Hematopoietic multipotent progenitor cell treated with erythropoietin and hydrocortisone succinate and interleukin-3 and kit ligand, for 6 days (in vitro differentiated cells): ENCODE results near the gene GJA9.

Experiments
- DNase-seq: peaks from one replicate; pipeline ENCODE4 v3.0.0-alpha.2; 2015

The GJA9 gene

DNA sequence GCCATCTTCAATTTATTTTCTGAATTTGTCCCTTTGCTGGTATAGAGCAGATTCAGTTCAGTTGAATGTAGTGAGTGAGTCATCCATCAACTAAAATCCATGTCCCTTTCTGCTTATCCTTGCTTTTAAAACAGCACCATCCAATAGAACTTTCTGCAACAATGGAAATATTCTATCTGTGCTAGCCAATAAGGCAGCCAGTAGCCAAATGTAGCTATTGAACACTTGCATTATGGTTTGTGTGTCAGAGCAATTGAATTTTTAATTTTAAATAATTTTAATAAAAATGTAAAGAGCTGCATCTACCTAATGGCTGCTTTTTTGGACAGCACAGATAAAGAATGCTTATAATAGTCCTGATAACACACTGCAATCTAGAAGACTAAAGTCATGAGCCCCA lies at the start of gene GJA9:
GJA9 (minus strand) TSS at position 101 of the 400 bp plus-strand sequence. CDS start 5,489 bp downstream, outside the sequence.
- no peak for DNase-seq

DNA sequence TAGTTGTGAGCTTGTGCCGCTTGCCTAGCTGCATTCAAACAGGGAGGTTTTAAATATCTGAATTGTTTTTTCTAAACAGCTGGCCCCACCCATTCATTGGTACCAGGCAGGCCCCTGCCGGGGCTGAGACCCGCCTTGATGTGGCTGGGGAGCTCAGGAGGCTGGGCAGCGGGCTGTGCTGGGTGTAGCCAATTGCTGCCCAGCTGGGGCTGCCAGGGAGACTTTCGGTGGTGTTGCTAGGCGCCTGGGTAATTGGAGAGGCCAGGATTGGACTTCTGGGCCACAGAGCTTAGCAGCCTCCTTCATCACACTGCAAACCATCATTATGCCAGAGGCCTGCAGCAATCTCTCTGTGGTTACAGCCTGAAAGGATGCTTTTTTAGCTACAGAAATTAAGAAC lies 48.1 kb upstream of the GJA9 start:
- DNase-seq = no peak

DNA sequence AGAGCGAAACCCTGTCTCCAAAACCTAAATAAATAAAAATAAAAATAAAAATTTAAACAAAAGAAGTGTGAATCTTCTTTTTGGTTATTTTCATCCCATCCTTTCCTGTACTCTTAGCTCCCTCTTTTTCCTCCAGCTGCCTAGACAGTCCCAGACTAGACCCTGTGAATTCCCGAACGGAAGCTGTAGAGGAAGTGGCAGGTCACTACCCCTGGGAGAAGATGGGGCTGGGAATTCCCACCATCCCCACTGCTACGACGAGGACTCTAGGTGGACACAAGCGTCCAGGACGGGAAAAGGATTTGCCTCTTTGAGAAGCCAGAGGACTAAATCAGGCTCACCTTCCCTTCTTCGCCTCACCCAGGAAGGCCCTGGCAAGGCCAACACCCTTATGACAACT lies 47.7 kb upstream of the GJA9 start:
- DNase-seq = no peak

DNA sequence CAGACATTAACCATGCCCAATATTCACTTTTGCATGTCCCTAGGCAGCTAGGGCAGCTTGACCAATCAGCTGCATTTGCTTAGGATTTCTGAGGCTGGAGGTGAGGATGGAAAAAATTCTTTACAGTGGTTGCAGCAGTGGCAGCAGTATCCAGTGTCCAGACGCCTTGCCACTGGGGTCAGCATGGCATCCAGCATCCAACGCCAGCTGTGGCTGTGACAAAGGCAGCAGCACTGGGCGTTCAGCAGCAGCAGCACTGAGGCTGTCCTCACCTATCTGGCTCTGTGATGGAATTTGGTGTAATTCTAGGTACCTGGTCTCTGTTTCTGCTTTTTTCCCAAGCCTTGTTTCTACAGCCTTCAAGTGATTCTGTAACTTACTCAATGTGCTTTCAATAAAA lies 44.7 kb upstream of the GJA9 start:
- no peak for DNase-seq

DNA sequence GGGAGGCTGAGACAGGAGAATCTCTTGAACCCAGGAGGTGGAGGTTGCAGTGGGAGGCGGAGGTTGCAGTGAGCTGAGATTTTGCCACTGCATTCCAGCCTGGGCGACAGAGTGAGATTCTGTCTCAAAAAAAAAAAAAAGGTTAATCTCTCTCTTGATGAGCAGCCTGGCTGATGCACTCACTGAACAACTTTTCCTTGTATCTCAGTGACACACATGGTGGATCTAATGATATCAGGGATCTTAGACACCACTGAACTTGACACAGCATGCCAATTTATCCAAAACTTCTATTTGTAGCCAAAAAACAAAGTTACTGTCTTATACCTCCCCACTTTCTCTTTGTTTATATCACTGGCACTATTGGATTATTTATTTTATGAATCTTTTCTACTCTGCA lies 44.0 kb upstream of the GJA9 start:
- peak; percentile 38 for DNase-seq

DNA sequence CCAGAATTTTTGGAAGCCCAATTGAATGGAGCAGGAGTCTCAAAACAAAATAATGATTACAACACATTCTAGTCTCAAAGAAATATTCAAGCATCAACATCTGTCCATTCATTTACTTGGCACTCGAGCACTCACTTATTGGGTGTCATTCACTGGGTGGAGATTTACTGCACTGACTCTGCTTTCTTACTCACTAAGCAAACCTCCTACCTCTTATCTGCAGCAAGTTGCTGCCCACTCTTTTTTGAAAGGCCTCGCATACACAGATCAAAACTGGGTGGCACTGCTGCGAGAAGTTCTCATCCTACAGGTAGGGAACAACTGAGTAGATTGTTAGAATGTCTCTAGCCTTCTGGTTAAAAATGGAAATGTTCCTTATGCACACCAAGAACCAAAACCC lies 42.2 kb upstream of the GJA9 start:
- DNase-seq = peak; percentile 28

DNA sequence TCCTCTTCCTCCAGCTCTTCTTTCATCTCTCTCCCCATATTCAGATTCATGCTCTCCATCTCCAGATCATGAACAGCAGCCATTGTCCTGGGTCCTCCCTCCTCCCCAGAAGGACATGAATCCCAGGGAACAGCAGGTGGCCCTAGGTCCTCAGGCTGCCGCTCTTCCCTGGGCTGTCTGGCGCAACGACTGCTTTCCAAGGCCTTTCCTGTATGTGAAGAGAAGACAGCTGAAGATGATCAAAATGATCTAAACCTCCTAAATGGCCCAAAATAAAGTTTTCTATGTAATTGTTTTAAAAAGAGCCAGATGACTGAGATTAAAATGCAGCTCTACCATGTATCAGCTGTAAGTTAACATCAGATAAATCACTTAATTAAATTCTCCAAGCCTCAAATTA lies 37.7 kb upstream of the GJA9 start:
- no peak for DNase-seq

DNA sequence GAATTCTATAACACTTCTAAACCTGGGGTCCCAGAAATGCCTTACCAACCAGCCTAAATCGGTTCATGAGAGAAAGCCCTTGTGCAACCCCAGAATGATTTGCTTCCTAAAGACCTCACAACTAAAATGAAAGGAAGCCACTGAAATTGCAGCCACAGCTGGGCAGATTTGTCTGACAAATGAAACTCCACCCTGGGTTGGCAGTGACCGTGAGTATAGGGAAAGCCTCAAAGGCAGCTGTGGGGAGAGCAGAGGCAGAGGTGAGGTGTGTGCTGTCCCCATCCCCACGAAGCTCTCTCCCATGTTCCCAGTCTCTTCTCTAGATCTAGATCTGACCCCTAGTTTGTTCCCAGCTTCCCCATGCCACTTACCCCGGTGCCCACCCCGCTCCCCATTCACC lies 37.2 kb upstream of the GJA9 start:
- no peak for DNase-seq

DNA sequence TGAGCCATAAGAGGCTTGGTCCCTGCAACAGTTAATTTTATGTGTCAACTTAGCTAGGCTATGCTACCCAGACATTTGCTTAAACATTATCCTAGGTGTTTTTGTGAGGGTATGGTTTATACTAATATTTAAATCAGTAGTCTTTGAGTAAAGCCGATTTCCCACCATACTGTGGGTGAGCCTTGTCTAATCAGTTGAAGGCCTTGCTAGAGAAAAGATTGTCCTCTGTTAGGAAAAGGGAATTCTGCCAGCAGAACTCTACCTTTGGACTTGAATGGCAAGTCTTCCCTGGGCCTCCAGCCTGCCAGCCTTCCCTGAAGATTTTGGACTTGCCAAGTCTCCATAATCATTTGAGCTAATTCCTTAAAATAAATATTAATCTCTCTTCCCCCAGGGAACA lies 36.4 kb upstream of the GJA9 start:
- no peak for DNase-seq

DNA sequence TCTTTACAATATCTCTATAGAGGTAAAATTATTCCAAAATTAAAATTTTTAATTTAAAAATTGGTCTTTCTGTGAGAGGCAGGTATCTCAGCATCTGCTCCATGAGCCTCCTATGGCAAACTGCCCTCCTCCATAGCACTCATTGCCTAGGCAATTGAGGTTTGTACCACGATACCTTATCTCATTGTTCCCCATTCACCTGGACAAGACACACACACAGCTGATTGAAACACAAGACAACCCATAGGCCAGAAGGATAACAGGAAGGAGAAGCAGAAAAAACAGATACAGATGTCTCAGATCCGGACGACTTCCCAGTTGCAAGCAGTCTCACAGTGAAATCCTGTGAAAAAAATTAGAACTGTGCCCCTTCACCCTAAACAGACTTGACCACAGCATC lies 36.0 kb upstream of the GJA9 start:
- DNase-seq = peak; percentile 21

DNA sequence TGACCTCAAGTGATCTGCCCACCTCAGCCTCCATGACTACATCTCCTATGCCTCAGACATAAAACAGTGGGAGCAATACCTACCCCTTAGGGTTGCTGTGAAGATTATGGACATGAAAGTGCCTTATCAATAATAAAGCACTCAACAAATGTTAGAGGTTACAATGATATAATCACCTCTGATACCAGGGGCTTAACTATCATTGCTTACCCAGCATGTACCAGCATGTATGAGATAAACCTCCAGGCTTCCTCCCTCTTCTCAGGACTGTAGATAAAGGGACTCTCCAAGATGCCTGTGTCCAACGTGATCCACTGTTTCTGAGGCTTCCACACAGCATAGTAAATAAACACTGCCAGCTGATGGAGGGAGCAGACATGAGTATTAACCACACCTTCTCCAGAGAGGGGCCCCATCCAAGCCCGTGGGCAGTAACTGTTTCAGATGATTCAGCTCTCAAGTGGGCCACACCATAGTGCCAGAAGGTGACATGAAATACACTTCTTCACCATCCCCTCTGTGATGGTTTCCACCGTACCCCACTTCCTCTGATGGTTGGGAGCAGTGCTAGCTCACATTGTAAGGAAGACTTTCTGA lies 34.1 kb upstream of the GJA9 start:
- peak; percentile 95 for DNase-seq

DNA sequence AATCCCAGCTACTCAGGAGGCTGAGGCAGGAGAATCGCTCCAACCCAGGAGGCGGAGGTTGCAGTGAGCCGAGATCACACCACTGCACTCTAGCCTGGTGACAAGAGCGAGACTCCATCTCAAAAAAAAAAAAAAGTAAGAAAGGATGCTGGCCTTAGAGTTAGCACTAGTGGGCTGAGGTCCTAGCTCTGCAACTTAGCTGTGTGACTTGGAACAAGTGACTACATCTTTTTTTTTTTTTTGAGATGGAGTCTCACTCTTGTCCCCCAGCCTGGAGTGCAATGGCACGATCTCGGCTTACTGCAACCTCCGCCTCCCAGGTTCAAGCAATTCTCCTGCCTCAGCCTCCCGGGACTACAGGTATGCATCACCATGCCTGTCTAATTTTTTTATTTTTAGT lies 33.5 kb upstream of the GJA9 start:
- peak; percentile 47 for DNase-seq

DNA sequence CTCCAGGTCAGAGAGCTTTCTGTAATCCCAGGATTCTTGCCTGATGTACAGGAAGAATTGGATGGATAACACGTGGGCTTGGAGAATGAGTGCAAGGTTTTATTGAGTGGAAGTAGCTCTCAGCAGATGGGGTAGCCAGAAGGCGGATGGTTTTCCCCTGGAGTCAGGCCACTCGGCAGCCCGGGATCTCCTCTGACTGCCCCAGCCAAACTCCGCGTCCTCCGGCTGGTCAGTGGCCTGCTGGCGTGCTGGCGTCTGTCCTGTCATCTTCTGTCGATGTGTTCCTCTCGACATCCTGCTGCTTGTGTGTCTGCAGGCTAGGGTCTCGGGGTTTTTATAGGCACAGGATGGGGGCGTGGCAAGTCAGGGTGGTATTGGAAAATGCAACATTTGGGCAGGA lies 27.4 kb upstream of the GJA9 start:
- DNase-seq = no peak

DNA sequence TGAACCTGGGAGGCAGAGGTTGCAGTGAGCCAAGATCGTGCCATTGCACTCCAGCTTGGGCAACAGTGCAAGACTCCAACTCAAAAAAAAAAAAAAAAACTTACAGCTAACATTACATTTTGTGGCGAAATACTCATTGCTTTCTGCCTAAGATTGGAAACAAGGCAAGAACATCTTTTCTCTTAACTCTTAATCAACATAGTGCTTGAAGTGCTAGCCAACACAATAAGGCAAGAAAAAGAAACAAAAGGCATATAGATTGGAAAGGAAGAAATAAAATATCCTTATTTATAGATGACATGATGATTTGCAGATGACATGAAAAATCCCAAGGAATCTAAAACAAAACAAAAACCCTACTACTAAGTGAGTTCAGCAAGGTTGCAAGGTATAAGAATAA lies 24.6 kb upstream of the GJA9 start:
- no peak for DNase-seq

DNA sequence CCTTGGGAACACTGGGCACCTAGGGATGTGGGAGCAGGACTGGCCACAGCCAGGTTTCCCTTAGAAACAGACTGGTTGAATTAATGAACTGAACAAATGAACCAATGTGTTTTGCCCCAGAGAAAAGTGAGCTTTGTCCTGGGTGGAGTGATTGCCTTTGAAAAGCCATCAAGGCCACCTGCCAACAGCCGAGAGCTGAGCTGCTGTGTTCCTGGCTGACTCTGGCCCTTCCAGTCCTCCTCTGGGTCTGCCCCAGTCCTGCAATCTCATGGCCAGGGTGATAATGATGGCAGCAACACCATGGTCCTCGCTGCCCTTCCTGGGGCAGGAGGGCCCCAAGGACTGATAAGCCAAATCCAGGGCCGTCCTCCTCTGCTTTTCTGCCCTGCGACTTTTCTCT lies 18.2 kb upstream of the GJA9 start:
- DNase-seq = no peak

DNA sequence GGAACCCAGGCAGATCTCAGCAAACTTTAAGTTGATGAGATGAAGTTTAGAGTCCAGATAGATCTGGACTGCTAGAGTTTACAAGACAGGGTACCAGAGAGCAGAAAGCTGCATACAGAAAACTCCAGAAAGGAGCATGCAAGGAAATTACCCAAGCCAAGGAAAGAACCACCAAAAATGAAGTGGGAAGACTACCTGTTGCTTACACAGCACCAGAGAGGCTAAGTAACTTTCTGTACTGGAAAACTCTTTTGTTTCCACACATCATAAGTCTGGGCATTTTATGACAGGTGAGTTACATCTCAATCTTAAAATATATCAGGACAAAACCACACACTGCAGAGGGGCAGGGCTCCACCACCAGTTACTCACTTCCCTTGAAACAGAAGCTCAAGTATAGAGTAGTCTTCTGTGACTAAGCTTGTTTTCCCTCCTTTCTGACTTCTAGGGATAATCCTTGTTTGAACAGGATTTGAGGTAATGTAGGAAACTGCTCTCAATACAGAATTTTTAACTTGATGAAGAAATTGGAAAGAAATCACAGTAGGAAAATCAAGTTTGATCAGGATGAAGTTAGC lies 17.4 kb upstream of the GJA9 start:
- no peak for DNase-seq

DNA sequence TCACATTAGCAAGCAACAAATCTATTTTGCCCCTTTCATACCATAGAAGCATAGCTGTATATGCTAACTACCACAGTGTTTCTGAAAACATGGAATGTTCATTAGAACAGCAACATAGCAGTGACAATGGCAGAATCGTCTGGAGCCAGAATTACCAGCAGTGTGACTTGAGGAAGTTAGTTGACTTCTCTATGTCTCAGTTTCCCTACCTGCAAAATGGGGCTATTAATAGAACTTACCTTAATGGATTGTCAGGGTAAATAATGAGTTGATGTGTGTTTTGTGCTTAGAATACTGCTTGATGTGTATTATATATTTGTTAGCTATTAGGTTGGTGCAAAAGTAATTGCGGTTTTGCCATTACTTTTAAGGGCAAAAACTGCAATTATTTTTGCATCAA lies 14.8 kb upstream of the GJA9 start:
- DNase-seq = no peak

DNA sequence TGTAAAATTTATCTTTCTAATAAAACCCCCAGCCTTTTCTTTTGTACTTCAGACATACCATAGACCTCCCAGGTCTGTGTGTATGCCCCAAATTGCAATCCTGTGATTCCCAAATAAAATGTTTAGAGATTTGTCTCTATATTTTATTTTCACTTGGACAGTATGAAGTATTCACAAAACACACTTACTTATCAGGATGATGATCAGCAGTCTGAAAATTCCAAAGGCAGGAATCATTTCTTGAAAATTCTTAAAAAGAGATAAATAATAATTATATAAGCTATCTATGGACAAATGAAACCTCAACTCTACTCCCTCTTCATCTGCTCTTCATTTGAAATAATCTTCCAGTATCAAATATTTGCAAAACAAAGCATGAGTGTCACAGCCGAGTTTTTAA lies 11.6 kb upstream of the GJA9 start:
- DNase-seq = no peak

DNA sequence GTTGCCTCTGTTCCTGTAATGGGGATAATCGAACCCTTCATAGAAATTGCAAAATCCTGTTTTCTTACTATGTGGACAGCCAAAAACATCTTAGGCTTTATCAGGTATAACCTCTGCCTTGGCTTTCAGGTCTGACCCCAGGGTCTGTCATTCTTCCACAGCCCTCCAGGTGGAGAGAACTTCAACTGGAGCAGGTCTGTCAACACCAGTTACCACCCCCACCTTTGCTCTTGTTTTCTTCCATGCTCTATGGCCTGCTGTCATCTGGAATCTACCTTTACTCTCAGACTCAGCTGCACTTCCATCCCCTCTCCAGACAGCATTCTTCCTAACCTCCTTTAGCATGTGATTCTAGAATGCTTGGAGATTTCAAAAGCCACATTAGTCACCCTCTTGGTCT lies 10.4 kb upstream of the GJA9 start:
- peak; percentile 32 for DNase-seq

DNA sequence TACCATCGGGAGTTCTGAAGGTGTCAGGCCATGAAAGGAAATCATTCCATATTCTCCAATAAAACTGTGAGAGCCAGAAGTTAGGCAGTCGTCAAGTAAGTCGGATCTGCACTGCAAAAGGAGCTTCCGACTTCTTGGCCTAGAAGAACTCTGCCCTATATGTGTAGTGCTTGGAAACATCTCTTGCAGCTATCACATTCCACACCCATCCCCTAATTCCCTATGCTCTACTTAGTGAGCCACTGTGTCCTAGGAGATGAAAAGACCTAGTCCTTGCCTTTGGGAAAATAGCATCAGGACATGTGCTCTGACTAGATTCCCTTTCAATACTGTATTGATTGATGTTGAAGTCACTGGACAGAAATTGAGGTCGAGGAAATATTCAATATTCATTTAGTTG lies 8.2 kb upstream of the GJA9 start:
- no peak for DNase-seq

DNA sequence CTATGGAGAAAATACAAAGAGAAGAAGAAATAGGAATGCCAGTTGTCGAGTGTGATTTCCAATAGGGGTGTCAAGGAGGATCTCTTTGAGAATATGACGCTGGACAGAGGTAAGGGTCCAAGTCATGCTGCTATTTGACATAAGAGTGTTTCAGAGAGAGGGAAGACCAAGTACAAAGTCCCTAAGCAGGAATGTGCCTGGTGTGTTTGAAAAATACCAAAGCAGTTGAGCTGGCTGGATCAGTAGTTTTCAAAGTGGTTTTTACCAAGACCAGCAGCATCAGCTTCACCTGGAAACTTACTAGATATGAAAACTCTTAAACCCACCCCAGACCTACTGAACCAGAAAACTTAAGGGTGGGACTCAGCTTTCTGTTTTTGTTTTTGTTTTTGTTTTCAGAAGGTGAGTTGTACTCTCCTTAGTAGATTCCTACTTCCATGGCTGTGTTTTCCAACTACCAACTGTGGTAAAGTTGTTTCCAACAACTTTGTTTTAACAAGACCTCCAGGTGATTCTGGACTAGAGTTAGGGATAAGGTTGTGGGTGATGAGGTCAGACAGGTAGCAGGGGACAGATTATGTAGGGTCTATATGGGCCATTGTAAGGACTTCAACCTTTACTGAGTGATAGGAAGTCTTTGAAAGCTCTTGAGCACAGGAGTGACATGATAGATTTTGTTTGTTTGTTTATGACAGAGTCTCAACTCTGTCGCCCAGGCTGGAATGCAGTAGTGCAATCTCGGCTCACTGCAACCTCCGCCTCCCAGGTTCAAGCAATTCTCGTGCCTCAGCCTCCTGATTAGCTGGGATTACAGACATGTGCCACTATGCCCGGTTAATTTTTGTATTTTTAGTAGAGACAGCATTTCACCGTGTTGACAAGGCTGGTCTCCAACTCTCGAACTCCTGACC lies 7.3 kb upstream of the GJA9 start:
- DNase-seq = no peak

DNA sequence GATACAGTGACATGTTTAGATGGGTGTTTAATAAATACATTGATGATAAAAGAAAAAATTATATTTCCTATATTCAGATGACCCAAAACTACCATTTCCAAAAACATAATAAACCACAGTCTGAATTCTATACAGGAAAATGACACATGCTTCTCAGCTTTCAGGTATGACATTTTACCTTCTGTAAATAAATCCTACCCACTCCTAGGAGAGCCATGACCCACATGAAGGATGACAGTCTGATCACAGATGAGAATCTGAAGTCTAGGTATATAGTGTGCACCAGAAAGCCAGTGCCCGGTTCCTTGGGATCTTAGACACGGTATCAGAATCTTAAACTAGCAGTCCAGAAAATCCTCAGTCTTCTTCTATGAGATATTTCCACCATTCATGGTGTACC lies 3.7 kb upstream of the GJA9 start:
- DNase-seq = no peak

DNA sequence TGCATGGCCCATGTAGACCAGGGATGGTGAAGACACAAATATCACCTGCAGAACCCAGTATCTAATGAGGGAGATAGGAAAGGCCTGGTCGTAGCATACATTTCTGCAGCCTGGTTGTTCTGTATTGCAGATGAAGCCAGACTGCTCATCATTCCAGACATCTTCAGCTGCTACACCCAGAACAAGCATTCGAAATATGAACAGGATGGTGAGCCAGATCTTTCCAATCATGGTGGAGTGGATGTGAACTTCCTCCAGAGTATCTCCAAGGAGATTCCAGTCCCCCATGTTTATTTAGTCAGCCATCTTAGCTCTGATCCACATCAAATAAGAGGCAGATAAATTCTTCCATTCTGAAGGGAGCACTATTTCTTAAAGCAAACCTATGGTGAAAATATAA lies 5.6 kb downstream of the GJA9 start:
- DNase-seq = no peak
